T-helper 22 cell (primary cell): ENCODE results near the gene CHTOP.
"Not testable (repeated sequence)": the region's sequence is repeated elsewhere in the genome, so short reads cannot be mapped to it uniquely, and the experiment has no call there.

Source experiments
- DNase-seq: peaks from one replicate; pipeline ENCODE4 v3.0.0-alpha.2; 2020; ENCODE audit warnings: low read depth

The CHTOP gene

DNA sequence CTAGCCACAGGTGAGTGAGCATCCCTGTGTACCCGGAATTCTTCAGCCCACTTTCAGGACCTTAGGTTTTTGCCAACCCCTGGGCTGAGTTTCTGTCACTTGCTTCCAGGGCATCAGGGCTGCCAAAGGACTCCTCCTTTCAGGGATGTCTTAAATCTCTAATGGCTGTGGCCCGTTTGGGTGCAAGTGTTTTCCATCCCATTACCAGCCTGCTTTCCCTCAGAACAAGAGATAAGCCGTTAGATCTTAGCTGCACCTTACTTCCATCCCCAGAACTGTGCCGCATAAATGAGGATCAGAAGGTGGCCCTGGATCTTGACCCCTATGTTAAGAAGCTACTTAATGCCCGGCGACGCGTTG lies 25.3 kb downstream of the CHTOP start:
- DNase-seq = no peak

- no peak for DNase-seq
Measured at GRCh38 chr1:153659656-153660055, 25.8 kb downstream of the CHTOP start.

- DNase-seq = no peak
Measured at GRCh38 chr1:153661111-153661708, 27.3 kb downstream of the CHTOP start.

GRCh38 chr1:153662269-153662668 lies 28.4 kb downstream of the CHTOP start:
- no peak for DNase-seq

GRCh38 chr1:153663211-153663610 lies 29.3 kb downstream of the CHTOP start:
- no peak for DNase-seq

GRCh38 chr1:153667439-153667838 lies 33.6 kb downstream of the CHTOP start:
- DNase-seq = no peak

DNA sequence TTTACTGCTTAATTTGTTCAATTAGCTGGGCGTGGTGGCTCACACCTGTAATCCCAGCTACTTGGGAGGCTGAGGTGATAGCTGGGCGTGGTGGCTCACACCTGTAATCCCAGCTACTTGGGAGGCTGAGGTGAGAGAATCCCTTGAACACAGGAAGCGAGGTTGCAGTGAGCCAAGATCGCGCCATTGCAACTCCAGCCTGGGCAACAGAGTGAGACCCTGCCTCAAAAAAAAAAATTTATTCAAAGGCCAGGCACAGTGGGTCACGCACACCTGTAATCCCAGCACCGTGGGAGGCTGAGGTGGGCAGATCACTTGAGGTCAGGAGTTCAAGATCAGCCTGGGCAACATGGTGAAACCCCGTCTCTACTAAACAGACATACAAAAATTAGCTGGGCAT lies 34.8 kb downstream of the CHTOP start:
- not testable (repeated sequence) for DNase-seq

- DNase-seq = no peak
Measured at GRCh38 chr1:153669606-153670005, 35.7 kb downstream of the CHTOP start.

DNA sequence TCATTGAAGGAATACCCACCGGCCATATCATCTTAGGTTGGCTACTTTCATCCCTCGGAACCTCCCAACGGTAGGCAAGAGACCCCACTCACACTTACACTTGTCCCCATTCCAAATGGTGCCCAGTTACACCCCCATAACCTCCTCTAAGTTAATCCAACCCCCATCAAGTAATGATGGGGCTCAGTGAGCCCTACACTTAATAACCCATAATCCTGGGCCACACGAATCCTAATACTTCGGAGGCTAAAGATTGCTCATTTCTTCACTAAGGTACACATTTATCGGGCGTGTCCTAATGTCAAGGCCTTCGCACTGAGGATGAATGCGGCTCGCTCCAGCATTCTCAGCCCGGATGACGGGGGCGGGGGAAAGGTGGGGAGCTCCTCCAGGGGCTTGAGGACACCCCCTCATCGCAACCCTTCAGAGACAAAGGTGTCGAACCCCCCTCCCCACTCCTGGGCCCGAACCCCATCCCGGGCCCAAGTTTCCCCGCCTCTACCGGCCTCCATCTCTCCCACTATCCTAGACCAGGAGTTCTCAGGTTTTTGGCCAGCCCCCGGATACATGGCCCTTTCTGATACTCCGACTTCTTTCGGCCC lies 36.5 kb downstream of the CHTOP start:
- no peak for DNase-seq

GRCh38 chr1:153670859-153671627 lies 37.2 kb downstream of the CHTOP start, which contains the start of gene ILF2:
Gene ILF2, minus strand, starts transcription at chr1:153670993. Its CDS starts 71 bp downstream, at chr1:153670922.
- DNase-seq = peak; percentile 96

DNA sequence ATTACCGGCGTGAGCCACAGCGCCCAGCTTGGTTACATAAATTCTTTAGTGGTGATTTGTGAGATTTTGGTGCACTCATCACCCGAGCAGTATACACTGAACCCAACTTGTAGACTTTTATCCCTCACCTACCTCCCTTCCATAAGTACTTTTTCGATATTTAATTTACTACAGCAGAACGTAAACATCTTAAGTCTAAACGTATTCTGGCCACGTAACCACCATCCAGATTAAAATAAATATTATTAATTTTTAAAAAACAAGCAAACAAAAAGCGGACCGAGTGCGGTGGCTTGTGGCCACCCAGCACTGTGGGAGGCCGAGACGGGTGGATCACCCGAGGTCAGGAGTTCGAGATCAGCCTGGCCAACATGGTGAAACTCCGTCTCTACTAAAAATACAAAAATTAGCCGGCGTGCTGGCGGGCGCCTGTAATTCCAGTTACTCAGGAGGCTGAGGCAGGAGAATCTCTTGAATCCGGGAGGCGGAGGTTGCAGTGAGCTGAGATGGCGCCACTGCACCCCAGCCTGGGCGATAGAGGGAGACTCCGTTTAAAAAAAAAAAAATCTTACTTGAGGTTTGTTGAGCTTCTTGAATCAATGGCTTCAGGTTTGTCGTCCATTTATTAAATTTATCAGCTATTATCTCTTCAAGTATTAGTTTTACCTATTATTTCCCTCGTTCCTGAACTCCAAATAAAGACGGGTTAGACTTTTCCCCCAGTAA lies 37.9 kb downstream of the CHTOP start:
- peak; percentile 13 for DNase-seq

GRCh38 chr1:153673511-153673910 lies 39.6 kb downstream of the CHTOP start:
- no peak for DNase-seq

DNA sequence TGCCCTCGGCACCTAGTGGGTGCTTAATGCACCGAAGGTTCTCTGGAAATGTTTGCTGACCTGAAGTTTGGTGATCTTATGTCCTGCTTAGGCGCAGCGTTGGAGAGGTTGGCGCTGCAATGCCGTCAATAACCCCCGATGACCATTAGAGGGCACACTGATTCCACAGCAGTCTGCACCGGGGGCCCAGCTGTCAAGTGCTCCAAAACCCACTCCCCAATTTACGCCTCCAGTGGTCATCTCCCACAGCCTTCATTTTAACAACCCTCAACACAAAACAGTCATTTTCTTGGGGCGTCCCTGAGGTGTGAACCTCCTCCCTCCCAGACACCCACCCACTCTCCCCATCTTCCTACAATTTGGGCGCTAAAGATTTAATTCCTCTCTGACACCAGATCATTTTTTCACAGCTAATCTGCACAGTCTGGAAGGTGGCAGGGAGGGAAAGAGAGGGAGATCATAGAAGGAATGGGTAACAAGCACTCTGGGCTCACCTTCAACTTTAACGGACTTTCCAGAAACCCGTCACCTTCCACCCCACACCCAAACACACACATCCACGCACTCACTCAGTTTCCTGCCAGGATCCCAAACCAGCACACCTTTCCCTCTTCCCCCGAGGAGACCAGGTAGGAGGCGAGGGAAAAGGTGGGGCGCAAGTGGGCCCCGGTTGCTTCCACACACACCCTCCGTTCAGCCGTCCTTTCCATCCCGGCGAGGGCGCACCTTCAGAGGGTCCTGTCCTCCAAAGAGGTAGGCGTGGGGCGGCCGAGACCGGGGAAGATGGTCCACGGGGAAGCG lies 44.1 kb downstream of the CHTOP start:
- no peak for DNase-seq

GRCh38 chr1:153678519-153679336 lies 44.9 kb downstream of the CHTOP start, which contains the start of gene NPR1:
Gene NPR1, plus strand, starts transcription at chr1:153678688. Its CDS starts 421 bp downstream, at chr1:153679109.
- no peak for DNase-seq

DNA sequence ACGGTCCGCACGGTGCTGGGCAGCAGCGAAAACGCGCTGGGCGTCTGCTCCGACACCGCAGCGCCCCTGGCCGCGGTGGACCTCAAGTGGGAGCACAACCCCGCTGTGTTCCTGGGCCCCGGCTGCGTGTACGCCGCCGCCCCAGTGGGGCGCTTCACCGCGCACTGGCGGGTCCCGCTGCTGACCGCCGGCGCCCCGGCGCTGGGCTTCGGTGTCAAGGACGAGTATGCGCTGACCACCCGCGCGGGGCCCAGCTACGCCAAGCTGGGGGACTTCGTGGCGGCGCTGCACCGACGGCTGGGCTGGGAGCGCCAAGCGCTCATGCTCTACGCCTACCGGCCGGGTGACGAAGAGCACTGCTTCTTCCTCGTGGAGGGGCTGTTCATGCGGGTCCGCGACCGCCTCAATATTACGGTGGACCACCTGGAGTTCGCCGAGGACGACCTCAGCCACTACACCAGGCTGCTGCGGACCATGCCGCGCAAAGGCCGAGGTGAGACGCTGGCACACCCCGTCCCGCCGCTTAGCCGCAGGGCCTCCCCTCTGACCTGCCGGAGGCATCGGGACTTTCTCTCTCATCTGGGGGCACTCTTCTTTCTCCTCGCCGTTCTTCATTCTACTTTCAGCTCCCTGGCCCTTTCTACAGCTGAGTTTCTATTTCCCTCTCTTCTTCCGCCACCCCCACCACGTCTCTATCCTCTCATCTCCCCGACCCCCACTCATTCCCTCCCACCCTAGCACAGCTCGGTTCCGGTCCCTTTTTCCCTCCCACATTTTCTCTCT lies 45.7 kb downstream of the CHTOP start:
- no peak for DNase-seq

GRCh38 chr1:153680120-153680403 lies 46.2 kb downstream of the CHTOP start:
- no peak for DNase-seq

- DNase-seq = no peak
Measured at GRCh38 chr1:153682730-153683129, 48.9 kb downstream of the CHTOP start.

- DNase-seq = no peak
Measured at GRCh38 chr1:153683854-153684253, 50.0 kb downstream of the CHTOP start.

DNA sequence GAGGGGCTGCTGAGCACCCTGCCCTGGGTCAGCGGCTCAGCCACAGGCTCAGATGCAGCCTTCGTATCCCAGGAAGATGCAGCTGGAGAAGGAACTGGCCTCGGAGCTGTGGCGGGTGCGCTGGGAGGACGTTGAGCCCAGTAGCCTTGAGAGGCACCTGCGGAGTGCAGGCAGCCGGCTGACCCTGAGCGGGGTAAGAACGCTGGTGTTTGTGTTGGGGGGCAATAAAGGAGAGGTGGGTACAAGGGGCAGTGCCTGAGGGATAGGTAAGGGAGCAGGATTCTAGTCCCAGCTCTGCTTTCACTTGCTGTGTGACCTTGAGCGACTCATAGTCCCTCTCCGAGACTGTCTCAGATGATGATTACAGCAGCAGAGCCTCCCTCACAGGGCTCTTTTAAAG lies 51.0 kb downstream of the CHTOP start:
- DNase-seq = no peak
